GM12872 (cell line): ENCODE results near the gene PKP1.

Source experiments
- TF ChIP-seq, protein P1 (sequence below): IDR thresholded peaks from 3 replicates; pipeline ENCODE4 v1.5.1; 2011; ENCODE audit warnings: low read depth, mild to moderate bottlenecking, low read length, moderate library complexity; ENCODE audit not compliant: insufficient read depth

The PKP1 gene

DNA sequence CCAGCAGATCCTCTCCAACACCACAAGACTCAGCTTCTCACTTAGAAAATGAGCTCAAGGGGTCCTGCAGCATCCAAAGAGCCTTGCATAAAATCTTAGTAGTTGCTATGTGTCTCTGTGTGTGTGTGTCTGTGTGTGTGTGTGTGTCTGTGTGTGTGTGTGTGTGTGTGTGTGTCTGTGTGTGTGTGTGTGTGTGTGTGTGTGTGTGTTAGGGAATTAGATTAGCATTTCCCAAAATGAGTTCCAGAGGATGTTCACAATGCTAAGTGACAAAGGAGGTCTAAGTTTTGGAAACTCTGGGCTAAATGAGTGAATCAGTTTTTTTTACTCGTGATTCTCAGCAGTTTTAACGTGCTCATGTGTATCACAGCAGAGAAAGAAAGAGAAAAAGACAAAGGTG is 63.7 kb downstream of the PKP1 start:
- TF ChIP-seq, protein P1, sequence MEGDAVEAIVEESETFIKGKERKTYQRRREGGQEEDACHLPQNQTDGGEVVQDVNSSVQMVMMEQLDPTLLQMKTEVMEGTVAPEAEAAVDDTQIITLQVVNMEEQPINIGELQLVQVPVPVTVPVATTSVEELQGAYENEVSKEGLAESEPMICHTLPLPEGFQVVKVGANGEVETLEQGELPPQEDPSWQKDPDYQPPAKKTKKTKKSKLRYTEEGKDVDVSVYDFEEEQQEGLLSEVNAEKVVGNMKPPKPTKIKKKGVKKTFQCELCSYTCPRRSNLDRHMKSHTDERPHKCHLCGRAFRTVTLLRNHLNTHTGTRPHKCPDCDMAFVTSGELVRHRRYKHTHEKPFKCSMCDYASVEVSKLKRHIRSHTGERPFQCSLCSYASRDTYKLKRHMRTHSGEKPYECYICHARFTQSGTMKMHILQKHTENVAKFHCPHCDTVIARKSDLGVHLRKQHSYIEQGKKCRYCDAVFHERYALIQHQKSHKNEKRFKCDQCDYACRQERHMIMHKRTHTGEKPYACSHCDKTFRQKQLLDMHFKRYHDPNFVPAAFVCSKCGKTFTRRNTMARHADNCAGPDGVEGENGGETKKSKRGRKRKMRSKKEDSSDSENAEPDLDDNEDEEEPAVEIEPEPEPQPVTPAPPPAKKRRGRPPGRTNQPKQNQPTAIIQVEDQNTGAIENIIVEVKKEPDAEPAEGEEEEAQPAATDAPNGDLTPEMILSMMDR = no peak

DNA sequence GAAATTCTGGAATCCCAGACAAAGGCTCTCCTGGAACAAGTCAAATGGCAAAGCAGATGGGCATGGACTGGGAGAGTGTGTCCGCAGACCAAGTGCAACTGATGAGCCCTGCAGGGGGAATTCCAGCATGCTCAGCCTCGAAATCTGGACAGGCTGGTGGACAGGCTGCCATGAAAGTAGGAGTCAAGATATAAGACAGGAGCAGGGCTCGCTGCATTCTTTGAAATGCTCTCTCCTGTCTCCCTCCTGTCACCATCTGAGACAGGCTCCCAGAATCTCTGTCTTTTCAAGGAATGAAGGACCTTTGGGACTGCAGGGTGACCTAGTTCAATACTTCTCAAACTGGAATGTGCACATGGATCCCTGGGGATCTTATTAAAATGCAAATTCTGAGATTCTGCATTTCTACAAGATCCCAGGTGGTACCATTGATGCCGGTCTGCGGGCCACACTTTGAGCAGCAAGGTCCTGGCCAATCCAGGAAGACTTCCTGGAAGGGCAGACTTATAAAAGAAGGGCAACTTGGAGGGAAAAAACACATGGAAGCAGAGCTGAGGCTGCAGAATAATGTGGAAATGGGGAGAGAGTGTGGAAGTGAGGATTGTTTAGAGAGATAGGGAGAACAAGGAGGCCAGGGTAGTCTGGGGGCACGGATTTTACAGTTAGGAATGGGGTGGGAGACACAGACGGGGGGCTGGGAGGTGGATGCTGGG is 64.3 kb downstream of the PKP1 start:
- TF ChIP-seq, protein P1 = no peak

DNA sequence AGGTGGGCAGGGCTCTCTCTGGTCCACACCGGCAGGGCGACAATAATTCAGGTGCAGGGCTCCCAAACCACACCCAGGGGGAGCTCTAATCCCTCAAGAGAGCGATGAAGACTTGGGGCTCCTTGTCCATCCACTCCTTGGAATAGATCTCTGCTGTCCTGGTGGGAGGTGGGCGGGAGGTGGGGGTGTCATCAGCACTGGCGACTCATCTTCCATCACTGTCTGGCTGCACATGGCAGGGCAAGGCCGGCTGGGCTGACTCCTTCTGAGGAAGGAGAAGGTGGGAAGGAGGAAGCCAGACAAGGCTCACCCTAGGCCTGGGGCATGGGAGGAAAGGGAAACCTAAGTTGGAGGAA is 64.9 kb downstream of the PKP1 start:
- TF ChIP-seq, protein P1 = peak; percentile 86

DNA sequence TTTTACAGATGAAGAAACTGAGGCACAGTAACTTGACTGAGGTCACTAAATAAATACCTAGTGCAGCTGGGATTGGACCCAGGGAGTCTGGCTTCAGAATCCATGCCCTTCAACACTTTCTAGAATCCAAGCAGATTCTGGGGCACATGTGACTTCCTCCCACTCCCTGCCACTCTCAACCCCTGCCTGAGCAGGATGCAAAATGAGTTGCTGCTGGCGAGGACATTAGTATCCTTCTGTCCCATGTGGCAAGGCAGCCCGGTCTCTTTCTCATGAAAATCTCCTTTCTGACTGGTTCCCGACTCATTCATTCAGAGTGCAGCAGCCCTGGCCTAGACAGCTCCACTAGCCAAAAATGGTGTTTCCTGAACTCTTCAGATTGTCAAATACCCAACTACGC is 65.8 kb downstream of the PKP1 start:
- TF ChIP-seq, protein P1 = no peak

DNA sequence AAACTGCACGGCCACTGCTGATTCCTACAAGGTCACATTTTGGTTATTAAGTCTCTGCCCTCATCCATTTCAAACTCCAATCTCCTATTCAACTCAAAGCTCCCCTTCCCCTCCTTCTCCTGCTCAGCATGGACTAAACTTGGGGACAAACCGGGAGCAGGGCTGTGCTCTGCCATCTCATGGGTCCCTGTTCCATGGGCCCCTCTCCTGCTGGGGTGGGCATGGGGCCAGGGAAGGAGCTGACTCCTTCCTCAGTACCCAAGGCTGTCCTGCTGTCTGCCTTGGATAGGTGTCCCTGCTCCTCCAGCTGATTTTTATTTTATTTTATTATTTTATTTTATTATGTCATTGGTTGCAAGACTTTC is 67.0 kb downstream of the PKP1 start:
- TF ChIP-seq, protein P1 = no peak

DNA sequence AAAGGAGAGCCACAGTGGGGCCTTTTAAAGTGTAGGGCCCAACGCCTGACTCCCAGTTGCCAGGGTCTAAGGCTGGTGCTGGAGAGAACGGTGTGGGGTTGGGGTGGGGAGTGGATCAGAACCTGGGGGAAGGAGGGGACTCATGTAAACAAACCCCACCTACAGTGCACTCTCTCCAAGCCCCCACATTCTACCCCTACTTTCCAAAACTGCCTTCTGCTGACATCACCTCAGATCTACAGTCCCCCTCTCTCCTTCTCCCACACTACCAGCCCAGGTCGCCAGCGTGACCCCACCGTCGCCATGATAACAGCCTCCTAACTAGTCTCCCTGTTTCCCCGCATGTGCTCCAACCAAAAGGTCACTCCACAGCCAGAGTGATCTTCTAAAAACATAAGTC is 67.6 kb downstream of the PKP1 start:
- TF ChIP-seq, protein P1 = no peak

DNA sequence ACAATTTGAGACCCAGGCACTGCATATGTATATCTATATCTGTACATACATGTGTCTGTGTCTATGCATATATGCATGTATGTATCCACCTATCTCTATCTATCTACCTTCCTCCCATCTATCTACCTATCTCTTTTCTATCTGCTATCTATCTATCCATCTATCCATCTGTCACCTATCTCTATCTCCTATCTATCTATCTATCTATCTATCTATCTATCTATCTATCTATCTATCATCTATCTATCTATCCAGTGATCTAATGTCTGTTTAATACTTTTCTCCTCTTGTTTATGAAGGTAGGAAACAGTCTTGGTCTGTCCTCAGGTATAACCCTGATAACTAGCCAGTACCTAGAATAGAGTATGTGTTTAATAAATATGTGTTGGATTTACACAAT is 68.3 kb downstream of the PKP1 start:
- TF ChIP-seq, protein P1 = no peak
